GM19463 (cell line): Measurements from ENCODE around the gene ANKRD36.
"Not testable (repeated sequence)": the region's sequence is repeated elsewhere in the genome, so short reads cannot be mapped to it uniquely, and the experiment has no call there.

ENCODE experiments used
- ATAC-seq: cut with Tn5 transposase; IDR thresholded peaks from one replicate; pipeline ENCODE4 v1.9.1; 2021; ENCODE audit warnings: mild to moderate bottlenecking, moderate library complexity; ENCODE audit not compliant: unreplicated experiment

The ANKRD36 gene

GRCh38 chr2:97112320-97113049 lies 468 bp upstream of the ANKRD36 start:
- peak; percentile 7 for ATAC-seq

GRCh38 chr2:97113882-97114255 lies 916 bp downstream of the ANKRD36 start:
- not testable (repeated sequence) for ATAC-seq

GRCh38 chr2:97129090-97129489 lies 16.1 kb downstream of the ANKRD36 start:
- ATAC-seq = not testable (repeated sequence)

GRCh38 chr2:97144016-97144415 lies 31.1 kb downstream of the ANKRD36 start:
- ATAC-seq = not testable (repeated sequence)

GRCh38 chr2:97166548-97166947 lies 53.6 kb downstream of the ANKRD36 start:
- ATAC-seq = not testable (repeated sequence)

GRCh38 chr2:97167938-97168337 lies 55.0 kb downstream of the ANKRD36 start:
- ATAC-seq = not testable (repeated sequence)

- ATAC-seq = not testable (repeated sequence)
These were observed 55.6 kb downstream of the ANKRD36 start for GRCh38 chr2:97168583-97168982.

- not testable (repeated sequence) for ATAC-seq
These were observed 67.4 kb downstream of the ANKRD36 start for GRCh38 chr2:97180391-97180790.

GRCh38 chr2:97195349-97195748 lies 82.4 kb downstream of the ANKRD36 start:
- ATAC-seq = not testable (repeated sequence)

GRCh38 chr2:97197251-97197650 lies 84.3 kb downstream of the ANKRD36 start:
- not testable (repeated sequence) for ATAC-seq

- ATAC-seq = not testable (repeated sequence)
These were observed 87.9 kb downstream of the ANKRD36 start for GRCh38 chr2:97200887-97201286.

- not testable (repeated sequence) for ATAC-seq
These were observed 89.8 kb downstream of the ANKRD36 start for GRCh38 chr2:97202643-97203250.

- no peak for ATAC-seq
These were observed 97.4 kb downstream of the ANKRD36 start for GRCh38 chr2:97210325-97210724.

GRCh38 chr2:97215025-97215424 lies 102.1 kb downstream of the ANKRD36 start:
- not testable (repeated sequence) for ATAC-seq

- ATAC-seq = not testable (repeated sequence)
These were observed 118.1 kb downstream of the ANKRD36 start for GRCh38 chr2:97230848-97231585.

GRCh38 chr2:97232981-97233380 lies 120.0 kb downstream of the ANKRD36 start:
- ATAC-seq = not testable (repeated sequence)

GRCh38 chr2:97233660-97234295 lies 120.8 kb downstream of the ANKRD36 start:
- not testable (repeated sequence) for ATAC-seq

GRCh38 chr2:97261192-97261591 lies 148.2 kb downstream of the ANKRD36 start:
- ATAC-seq = not testable (repeated sequence)

GRCh38 chr2:97266449-97266848 lies 153.5 kb downstream of the ANKRD36 start:
- ATAC-seq = not testable (repeated sequence)

GRCh38 chr2:97267411-97268074 lies 154.6 kb downstream of the ANKRD36 start:
- ATAC-seq = no peak
